ENCODE data around the gene PSMD8. TPM values are rescaled to one million over a fixed set of nuclear protein-coding genes. Genes with fewer than 3 reads are reported as not detected.

Gene PSMD8
- total and polyA plus RNA-seq, 2 of the 8 experiments (the other 6 are each of a cell fraction or from before 2014, with no cell fraction given) = 170 to 486 TPM

- TF ChIP-seq PHF8 (conservative IDR thresholded peaks at IDR 0.05; ENCODE audit: low read depth, low read length) (no peak), GTF2F1 (IDR thresholded peaks at IDR 0.05; ENCODE audit: borderline replicate concordance, low read depth, low read length) (no peak), SIRT6 (IDR thresholded peaks at IDR 0.05; ENCODE audit: low read length) (no peak), RXRA (IDR thresholded peaks at IDR 0.05; ENCODE audit: insufficient read depth, low read depth, low read length) (no peak), USF2 (IDR thresholded peaks at IDR 0.05; ENCODE audit: low read length) (no peak), TAF7 (optimal IDR thresholded peaks at IDR 0.05; ENCODE audit: borderline replicate concordance, low read depth, low read length) (no peak), POU5F1 (IDR thresholded peaks at IDR 0.05; ENCODE audit: low read depth, low read length) (no peak)
Measured at GRCh38 chr19:38383743-38384142, 9.4 kb downstream of the PSMD8 start (continued).

Data from H1 (cell line).